Stimulated activated CD4-positive, alpha-beta T cell treated with anti-CD3 and anti-CD28 coated beads, Interleukin-12 subunit alpha, Interleukin-12 subunit beta, amount 100 ng/mL, for 4 hours (primary cell): Measurements from ENCODE around the gene SPEM3.
A peak's percentile ranks its signal among the peaks of the same experiment; 100 is the strongest.

Experiments used
- DNase-seq: peaks from one replicate; pipeline ENCODE4 v3.0.0-alpha.2; 2020

SPEM3 gene

GRCh38 chr17:7403977-7404736, 24.5 kb upstream of the SPEM3 start, which contains the start of gene TMEM256:
Gene TMEM256, minus strand, starts transcription at chr17:7404097. Its CDS starts 13 bp downstream, at chr17:7404084.
- DNase-seq: peak; percentile 93

DNA sequence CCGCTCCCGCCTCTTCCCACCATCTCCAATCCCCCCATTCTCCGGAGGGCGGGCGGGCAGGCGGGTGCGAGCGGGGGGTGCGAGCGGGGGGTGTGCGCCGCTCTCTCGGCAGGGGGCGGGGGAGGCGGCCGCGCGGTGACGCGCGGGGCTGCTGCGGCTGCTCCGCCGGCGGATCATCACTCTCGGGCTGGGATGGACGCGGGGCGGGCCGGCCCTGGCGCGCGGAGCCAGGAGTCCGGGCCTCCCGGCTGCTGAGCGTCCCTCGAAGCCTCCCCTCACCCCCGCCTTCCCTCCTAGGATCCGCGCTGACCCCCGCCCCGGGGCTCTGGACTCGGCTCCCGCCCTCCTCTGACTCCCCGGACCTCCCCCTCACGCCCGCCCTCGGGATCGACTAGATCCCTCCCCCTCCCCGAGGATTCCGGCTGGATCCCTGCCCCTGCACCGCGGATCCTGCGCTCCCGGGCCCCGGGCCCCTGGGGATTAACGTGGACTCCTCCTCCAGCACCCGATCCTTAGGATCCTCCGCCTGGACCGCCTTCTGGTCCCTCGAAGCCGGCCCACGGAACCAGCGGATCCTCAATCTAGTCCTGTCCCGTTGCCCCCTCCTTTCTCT, 23.8 kb upstream of the SPEM3 start:
- peak; percentile 63 for DNase-seq

- DNase-seq: no peak
Observed at GRCh38 chr17:7405350-7406234, 23.1 kb upstream of the SPEM3 start.

DNA sequence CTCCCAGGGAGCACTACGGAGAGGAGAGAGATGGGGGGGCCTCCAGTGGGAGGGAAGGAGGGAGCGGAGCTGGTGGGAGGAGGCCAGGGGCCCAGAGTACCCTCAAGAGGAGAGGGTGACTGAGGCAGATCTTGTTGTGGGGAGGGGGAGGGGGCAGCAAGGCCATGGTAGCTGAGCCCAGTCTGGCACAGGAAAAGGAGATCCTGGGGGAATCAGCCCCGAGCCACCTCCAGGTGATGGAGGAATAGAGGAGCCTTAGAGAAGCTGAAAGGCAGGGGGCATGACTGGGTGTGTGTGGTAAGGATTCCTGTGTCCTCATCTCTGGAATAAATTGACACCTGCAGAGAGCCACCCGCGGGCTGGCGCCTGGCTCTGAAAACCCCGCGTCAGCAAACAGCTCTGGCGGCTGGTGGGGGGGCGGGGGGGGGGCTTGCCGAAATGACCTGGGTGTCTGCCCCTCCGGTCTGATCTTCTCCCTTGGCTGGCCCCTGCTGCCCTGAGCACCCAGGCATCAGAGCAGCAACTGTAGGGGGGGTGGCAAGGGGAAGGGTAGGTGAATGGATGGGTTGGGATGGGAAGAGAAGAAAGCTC, 22.3 kb upstream of the SPEM3 start:
- DNase-seq: no peak

DNA sequence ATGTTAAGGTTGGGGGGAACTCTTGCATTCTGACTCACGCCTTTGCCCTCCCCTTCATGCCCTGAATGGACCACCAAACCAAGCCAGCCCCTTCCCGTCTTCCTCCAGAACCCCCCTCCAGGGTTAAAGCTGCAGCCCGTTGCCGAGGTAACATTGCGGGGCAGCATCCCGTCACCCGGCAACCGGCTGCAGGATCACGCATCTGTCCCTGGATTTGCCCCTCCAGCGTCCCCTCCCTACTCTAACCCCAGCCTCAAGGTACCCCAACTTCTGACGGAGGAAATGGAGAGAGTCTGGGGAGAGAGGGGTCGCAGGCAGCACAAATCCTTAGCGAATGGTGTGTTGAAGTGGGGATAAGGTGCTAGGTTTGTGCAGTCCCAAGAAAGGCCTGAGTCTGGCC, 21.6 kb upstream of the SPEM3 start:
- DNase-seq: no peak

GRCh38 chr17:7407485-7408251, 21.0 kb upstream of the SPEM3 start, which contains the start of gene NLGN2:
Gene NLGN2, plus strand, starts transcription at chr17:7407845. Its CDS starts 411 bp downstream, at chr17:7408256.
- DNase-seq: no peak

DNA sequence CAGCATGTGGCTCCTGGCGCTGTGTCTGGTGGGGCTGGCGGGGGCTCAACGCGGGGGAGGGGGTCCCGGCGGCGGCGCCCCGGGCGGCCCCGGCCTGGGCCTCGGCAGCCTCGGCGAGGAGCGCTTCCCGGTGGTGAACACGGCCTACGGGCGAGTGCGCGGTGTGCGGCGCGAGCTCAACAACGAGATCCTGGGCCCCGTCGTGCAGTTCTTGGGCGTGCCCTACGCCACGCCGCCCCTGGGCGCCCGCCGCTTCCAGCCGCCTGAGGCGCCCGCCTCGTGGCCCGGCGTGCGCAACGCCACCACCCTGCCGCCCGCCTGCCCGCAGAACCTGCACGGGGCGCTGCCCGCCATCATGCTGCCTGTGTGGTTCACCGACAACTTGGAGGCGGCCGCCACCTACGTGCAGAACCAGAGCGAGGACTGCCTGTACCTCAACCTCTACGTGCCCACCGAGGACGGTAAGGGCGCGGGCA, 20.4 kb upstream of the SPEM3 start:
- DNase-seq: no peak

- DNase-seq: no peak
Observed at GRCh38 chr17:7408863-7409262, 19.8 kb upstream of the SPEM3 start.

DNA sequence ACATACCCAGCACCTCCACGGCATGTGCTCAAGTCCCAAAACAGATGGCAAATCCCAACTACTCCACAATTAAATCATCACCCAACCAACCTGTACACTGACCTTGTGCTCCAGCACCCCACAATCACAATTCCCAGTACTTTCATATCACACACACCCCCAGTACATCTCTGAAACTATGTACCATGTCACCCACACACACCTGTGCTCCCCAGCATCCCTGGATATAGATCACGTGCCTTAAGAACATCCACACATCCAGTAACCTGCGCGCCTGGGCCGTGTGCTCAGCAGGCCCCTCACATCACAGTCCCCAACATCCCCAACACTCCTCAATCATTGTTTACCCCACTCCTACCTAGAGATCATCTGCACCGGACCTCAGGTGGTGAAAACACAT, 18.9 kb upstream of the SPEM3 start:
- no peak for DNase-seq

- no peak for DNase-seq
Observed at GRCh38 chr17:7410634-7411426, 17.8 kb upstream of the SPEM3 start.

- no peak for DNase-seq
Observed at GRCh38 chr17:7411427-7411750, 17.3 kb upstream of the SPEM3 start.

GRCh38 chr17:7413346-7413985, 15.2 kb upstream of the SPEM3 start:
- no peak for DNase-seq

- no peak for DNase-seq
Observed at GRCh38 chr17:7414837-7415236, 13.8 kb upstream of the SPEM3 start.

- DNase-seq: no peak
Observed at GRCh38 chr17:7415784-7416183, 12.9 kb upstream of the SPEM3 start.

GRCh38 chr17:7416323-7416722, 12.3 kb upstream of the SPEM3 start:
- no peak for DNase-seq

- DNase-seq: no peak
Observed at GRCh38 chr17:7417056-7417655, 11.5 kb upstream of the SPEM3 start.

GRCh38 chr17:7418472-7419152, 10.0 kb upstream of the SPEM3 start:
- DNase-seq: no peak

DNA sequence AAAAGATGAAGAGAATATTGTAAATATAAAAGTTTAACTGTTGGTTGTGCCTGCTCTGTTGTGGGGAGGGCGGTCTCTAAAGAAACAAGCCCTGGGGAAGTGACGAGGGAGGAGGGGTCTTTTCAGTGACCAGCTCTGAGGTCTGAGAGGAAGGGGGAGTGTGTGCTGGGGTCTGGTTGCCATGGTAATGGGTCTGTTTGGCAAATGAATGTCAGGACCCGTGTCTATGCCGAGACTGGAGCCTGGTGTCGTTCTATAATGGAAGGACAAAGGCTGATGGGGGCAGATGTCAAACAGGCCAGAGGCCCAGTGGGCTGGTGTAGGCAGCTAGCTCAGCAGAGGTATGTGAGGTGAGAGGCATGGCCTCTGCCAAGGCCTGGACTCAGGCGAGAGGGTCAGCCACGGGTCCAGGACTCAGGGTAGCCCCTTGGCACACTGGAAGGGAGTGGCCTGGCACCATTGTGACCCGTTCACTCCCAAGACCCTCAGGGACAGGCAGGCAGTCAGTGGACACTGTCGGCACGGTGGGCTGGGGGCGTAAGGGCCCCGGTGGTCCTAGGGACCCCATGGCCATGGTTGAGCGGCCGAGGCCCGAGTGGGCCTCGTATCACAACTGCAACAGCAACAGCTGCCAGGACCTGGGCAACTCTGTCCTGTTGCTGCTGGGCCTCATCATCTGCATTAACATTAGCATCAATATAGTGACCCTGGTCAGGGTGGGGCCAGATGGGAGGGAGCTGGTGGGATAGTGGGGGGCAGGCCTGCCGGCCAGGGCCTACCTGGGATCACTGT, 8.6 kb upstream of the SPEM3 start, which contains the start of gene SPEM1:
Gene SPEM1, plus strand, starts transcription at position 506 of the 792 bp plus-strand sequence. Its CDS starts 61 bp downstream, at position 567.
- no peak for DNase-seq

DNA sequence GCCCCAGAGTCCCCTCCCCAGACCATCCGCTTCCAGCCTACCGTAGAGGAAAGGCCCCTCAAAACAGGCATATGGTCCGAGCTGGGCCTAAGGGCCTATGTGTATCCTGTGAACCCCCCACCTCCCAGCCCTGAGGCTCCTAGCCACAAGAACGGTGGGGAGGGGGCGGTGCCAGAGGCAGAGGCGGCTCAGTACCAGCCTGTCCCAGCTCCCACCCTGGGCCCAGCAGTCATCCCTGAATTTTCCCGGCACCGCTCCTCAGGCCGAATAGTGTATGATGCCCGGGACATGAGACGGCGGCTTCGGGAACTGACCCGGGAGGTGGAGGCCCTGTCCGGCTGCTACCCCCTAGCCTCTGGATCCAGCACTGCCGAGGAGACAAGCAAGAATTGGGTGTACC, 7.5 kb upstream of the SPEM3 start:
- DNase-seq: no peak
